Activated B cell treated with CpG ODN at 0.5 μM for 24 hours (primary cell): ENCODE results near the gene EAF2. TPM values are rescaled to one million over a fixed set of nuclear protein-coding genes. Genes with fewer than 3 reads are reported as not detected.

Experiments used
- ATAC-seq: fragments of 200-7000 bp; cut with Tn5 transposase; one replicate; pipeline ENCODE4 v1.10.0; 2021; ENCODE audit warnings: low read depth, mild to moderate bottlenecking, moderate library complexity
- CTCF ChIA-PET: fragments of 350-600 bp; sonication (Branson Sonifier 250); formaldehyde crosslinking; loops from one replicate; lab custom pipeline; 2021; ENCODE audit warnings: antibody characterized with exemption; lab: Charles Lee
- POLR2A ChIA-PET: fragments of 350-600 bp; sonication (Branson Sonifier 250); formaldehyde crosslinking; loops from one replicate; lab custom pipeline; 2021; ENCODE audit warnings: antibody characterized with exemption; lab: Charles Lee
- DNase-seq: peaks from one replicate; pipeline ENCODE4 v3.0.0; 2022
- H3K27ac Mint-ChIP-seq: one replicate; pipeline ENCODE4 v1.8.0; 2020; ENCODE audit warnings: mixed read lengths
- H3K27me3 Mint-ChIP-seq: one replicate; pipeline ENCODE4 v1.8.0; 2021; ENCODE audit warnings: mixed read lengths
- H3K36me3 Mint-ChIP-seq: one replicate; pipeline ENCODE4 v1.8.0; 2021; ENCODE audit warnings: low read depth, mixed read lengths
- H3K4me1 Mint-ChIP-seq: one replicate; pipeline ENCODE4 v1.8.0; 2021; ENCODE audit warnings: mixed read lengths
- H3K4me3 Mint-ChIP-seq: one replicate; pipeline ENCODE4 v1.8.0; 2020; ENCODE audit warnings: mild to moderate bottlenecking, mixed read lengths
- H3K9me3 Mint-ChIP-seq: one replicate; pipeline ENCODE4 v1.8.0; 2020; ENCODE audit warnings: mixed read lengths
- CTCF ChIP-seq: fragments of 200-600 bp; IDR thresholded peaks from one replicate; pipeline ENCODE4 v1.8.0; 2022; ENCODE audit warnings: antibody characterized with exemption, mild to moderate bottlenecking
- intact Hi-C: fragments of 100-400 bp; cut with micrococcal nuclease; formaldehyde crosslinking; loops from one replicate; pipeline ENCODE4 v1.15.1; 2024
- total RNA-seq: library from RNA; stranded (reverse); gene quantifications from 2 replicates; pipeline ENCODE4 v1.2.3, GENCODE V29; 2022

EAF2 gene
- total RNA-seq, 1 donor from 2014 or later: 43.3 TPM

GRCh38 chr3:121897296-121897695 lies 62.3 kb downstream of the EAF2 start:
- Mint-ChIP-seq H3K4me1 (no peaks in the 10 kb centered on the region), H3K9me3 (no peaks in the 10 kb centered on the region), H3K27ac (no peak overlapping the region), H3K36me3 (peaks cover 61% of the 10 kb centered on the region), H3K27me3 (no peaks in the 10 kb centered on the region), H3K4me3 (no peak overlapping the region)
- CTCF ChIA-PET: no interaction called here
- ATAC-seq (no peak), DNase-seq (no peak)
- TF ChIP-seq CTCF: no peak
- intact Hi-C loops: no loop called here
- POLR2A ChIA-PET: no interaction called here

GRCh38 chr3:121913305-121913990 lies 78.4 kb downstream of the EAF2 start:
- intact Hi-C loops: no loop called here
- Mint-ChIP-seq H3K36me3 (peaks cover 90% of the 10 kb centered on the region), H3K27ac (peak overlapping the region; percentile 10), H3K27me3 (no peaks in the 10 kb centered on the region), H3K4me1 (peaks cover 4% of the 10 kb centered on the region), H3K4me3 (no peak overlapping the region), H3K9me3 (peaks cover 1% of the 10 kb centered on the region)
- DNase-seq (no peak), ATAC-seq (no peak)
- no peak for TF ChIP-seq CTCF
- CTCF ChIA-PET: no interaction called here
- POLR2A ChIA-PET: no interaction called here

GRCh38 chr3:121914081-121914998 lies 79.3 kb downstream of the EAF2 start:
- DNase-seq (no peak), ATAC-seq (no peak)
- CTCF ChIA-PET: no interaction called here
- peaks cover 92% of the 10 kb centered on the region for H3K36me3 Mint-ChIP-seq
- POLR2A ChIA-PET: interaction anchor here (0.6 kb wide), 1 partner anchor 11 kb away, joined by 4 read pairs; no protein-coding TSS in a partner anchor
- intact Hi-C loops: no loop called here
- no peak for TF ChIP-seq CTCF
- peaks cover 4% of the 10 kb centered on the region for H3K4me1 Mint-ChIP-seq
- H3K27ac Mint-ChIP-seq: peak overlapping the region; percentile 10
- no peak overlapping the region for H3K4me3 Mint-ChIP-seq
- no peaks in the 10 kb centered on the region for H3K27me3 Mint-ChIP-seq
- no peaks in the 10 kb centered on the region for H3K9me3 Mint-ChIP-seq

- ATAC-seq (no peak), DNase-seq (no peak)
- Mint-ChIP-seq H3K27me3 (no peaks in the 10 kb centered on the region), H3K27ac (no peak overlapping the region), H3K36me3 (peaks cover 90% of the 10 kb centered on the region), H3K4me3 (no peak overlapping the region), H3K9me3 (no peaks in the 10 kb centered on the region), H3K4me1 (peaks cover 4% of the 10 kb centered on the region)
- no peak for TF ChIP-seq CTCF
- intact Hi-C loops: no loop called here
- POLR2A ChIA-PET: no interaction called here
- CTCF ChIA-PET: no interaction called here
Measured at GRCh38 chr3:121916189-121916588, 81.2 kb downstream of the EAF2 start.
